Measurements from ENCODE around the gene TBXA2R. TPM values are rescaled to one million over a fixed set of nuclear protein-coding genes. Genes with fewer than 3 reads are reported as not detected.

TBXA2R gene
- total RNA-seq, 1 donor from 2014 or later = 2.4 TPM

- DNase-seq = no peak
Measured at GRCh38 chr19:3619631-3620012, 12.9 kb upstream of the TBXA2R start.

DNA sequence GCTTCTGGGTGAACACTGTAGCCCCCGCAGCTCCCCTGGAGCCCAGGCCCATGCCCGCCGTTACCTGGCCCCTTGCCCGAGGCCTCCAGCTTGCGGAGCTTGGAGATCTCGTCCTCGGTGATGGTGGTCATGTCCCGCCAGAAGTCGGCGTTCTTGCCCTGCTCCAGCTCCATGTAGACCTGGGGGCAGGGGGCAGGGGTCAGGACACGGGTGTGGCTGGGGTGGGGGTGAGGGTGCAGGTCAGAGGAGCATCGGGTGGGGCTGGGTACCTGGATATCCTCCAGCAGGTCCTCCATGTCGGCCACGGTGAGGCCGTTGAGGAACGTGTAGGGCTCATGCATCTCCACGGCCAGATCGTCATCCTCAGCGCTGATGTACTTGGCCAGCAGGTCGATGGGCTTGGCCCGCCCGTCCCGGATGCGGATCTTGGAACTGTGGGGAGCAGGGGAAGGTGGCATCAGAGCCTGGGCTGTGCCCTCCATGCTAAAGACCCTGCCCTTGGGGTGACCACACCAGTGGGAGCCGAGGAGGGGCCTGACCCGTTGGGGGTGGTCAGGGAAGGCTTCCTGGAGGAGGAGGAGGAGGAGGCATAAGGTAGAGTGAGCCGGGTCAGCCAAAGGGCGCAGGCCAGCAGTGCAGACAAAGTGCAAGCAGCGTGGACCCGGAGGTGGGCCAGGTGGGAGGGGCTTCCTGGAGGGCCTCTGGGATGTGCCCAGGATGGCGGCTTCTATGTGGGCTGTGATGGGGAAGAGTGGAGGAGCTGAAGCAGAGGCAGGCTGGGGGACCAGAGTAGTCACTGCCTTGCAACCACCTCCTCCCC is 12.3 kb upstream of the TBXA2R start:
- DNase-seq = no peak

DNA sequence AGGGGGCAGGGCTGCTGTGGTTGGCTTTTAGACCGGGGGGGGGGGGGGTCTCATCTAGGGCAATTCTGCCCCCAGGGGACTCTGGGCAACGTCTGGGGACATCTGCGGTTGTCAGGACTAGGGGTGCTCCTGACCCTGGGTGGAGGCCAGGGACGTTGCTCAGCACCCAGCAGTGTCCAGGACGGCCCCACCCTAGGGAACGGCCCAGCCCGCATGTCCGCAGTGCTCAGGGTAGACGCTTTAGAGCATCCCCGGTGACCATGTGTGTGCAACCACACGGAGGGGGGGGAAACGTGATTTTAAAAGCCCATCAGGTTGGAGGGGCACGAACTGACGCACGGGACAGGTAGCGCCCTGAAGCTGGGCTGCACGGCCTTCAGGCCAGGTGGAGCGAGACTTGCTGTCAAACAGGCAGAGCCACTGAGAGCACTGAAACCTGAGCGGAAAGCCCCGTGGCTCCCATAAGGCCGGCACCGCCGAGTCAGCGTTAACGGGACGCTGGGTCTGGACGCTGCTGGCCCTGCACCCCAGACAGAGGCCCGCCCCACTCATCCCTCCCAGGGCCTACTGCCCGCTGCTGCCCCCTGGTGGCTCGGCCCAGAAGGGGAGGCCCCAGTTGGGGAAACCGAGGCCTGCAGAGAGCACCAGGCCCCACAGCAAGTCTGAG is 11.6 kb upstream of the TBXA2R start:
- DNase-seq = peak; percentile 53

DNA sequence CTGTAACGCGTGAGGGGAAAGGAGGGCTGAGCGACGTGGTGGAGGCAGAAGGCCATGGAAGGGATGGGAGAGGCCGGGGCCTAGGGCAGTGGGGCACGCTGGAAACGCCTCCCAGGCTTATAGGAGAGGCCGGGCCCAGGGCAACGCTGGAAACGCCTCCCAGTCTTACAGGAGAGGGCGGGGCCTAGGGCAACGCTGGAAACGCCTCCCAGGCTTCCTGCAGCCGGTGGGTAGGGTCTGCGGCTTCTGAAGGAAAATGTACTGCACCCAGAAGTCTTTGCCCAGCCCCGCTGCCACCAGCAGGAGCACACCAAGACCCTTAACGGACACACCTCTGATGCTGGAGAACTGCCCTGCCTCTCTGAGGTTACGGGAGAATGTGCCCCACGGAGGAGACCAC is 10.8 kb upstream of the TBXA2R start:
- no peak for DNase-seq

- DNase-seq = no peak
Measured at GRCh38 chr19:3615524-3616135, 9.0 kb upstream of the TBXA2R start.

GRCh38 chr19:3614858-3615505 is 8.3 kb upstream of the TBXA2R start:
- DNase-seq = no peak

DNA sequence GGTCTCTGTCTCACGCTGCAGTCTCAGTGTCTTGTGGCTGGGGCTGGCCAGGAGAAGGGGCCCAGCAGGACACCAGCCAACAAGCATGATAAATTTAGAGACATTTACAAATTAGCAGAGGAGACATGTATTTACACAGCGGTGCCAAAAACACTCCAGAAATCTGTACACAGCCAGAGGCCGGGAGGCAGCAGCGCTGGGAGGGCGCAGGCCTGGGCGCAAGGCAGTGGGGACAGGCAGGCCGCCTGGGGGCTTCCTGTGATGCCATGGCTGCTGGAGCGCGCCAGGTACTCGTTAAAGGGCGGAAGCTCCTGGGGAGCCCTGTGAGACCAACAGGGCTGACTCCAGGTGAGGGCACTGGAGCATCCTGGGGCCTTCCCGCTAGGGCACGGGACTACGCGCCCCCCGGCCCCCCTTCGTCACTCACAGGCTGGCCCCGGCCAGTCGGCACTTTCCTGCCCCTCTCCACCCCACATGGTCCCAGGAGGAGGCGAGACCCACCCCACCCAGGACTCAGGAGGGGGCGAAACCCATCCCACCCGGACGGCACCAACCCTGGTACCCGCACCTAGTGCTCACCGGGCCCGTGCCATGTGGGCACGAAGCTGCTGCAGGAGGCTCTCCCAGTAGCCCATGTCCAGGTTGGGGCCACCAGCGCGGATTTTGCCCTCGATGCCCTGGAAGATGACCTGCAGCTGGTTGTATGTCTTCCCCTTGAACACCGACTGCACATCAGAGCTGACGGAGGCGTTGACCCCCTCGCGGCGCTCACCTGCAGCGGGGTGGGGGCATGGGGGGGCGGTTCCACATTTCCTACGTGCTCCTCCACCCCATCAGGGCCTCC is 7.4 kb upstream of the TBXA2R start:
- peak; percentile 7 for DNase-seq

- DNase-seq = no peak
Measured at GRCh38 chr19:3612901-3613741, 6.4 kb upstream of the TBXA2R start.

- no peak for DNase-seq
Measured at GRCh38 chr19:3612330-3612729, 5.7 kb upstream of the TBXA2R start.

GRCh38 chr19:3611841-3612240 is 5.2 kb upstream of the TBXA2R start:
- DNase-seq = no peak

- DNase-seq = no peak
Measured at GRCh38 chr19:3610745-3611717, 4.4 kb upstream of the TBXA2R start.

DNA sequence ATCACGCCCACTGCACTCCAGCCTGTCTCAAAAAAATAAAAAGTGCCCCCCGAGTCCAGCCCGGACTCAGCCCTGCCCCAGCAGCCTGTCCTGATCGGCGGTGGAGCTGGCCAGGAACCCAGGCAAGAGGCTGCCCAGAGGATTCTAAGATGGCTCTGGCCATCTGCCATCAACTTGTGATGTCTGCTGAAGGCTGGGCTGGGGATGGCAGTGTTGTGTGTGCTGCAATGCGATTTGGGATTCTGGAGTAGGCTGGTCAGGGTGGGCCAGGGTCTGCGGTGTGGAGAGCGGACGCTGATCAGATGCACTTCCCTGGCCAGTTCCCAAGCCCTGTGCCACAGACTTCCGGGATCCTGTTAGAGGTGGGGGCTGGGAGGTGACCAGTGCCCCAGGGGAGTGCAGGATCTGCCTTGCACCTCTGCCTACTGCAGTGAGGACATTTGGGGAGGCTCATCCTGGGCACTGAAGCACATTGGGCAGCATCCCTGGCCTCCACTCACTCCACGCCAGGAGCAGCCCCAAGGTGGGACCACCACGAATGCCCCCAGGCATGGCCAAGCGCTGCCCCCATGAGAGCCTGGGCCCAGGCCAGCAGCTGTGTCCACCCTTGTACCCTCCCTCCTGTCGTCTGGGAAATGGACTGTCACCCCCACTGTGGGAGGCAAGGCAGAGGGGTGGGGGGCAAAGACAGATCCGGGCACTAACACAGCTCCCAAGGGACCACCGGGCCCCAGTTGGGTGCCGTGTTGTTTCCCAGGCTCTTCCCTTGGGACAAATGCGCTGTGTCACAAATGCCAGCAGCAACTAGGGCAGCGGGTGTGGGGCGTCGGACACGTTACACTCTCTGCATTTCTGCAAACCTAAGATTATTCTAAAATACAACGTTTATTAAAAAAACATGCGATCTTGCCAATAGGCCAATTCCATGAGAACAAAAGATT is 3.4 kb upstream of the TBXA2R start:
- no peak for DNase-seq

DNA sequence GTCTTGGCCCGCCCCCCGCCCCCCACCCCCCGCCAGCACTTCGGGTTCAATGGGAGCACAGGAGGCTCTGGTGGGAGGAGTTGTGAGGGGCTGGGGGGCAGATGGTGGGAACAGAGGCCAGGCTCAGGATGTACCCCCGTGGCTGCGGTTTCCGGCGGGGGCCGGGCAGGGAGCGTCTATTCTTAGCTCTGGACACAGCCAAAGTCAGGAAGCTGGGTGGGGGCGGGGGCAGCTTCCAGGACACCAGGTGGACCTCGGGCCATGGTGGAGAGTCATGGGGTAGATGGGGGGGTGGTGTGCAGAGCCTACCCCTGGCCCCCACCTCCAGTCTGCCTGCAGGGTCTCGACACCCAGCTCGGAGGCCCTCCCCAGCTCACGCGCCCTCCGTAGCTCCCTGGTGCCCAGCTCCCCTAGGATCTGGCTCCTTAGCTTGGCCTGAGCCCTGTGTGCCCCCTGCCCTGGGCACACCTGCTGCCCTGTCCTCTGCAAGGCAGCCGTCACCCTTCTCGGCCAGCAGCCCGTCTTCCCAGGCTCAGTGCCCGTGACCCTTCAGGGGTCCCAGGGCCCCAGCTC is 2.2 kb upstream of the TBXA2R start:
- peak; percentile 12 for DNase-seq

DNA sequence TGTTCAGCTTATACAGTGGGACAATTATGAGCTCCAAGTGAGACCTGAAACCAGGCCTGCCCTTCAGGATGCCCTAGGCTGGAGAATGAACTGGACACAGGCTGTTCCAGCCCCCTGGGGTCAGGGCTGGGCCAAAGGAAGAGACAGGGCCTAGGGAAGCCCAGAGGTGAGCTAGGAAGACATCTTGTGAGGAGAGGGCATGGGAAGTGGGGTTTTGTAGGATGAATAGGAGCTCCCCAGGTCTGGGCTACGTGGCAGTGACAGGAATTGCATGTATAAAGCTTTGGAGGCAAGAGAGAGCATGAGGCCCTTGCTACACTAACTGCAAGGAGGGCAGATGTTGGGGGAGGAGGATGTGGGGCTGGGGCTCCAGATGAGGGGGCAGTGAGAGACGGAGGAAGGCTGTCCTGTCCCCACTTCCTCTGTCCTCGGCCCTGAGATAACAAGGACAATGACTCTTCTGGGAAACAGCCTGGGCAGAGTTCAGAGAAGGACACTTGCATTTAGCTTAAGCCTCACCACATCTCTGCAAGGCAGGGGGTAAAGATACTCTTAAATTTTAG is 1.5 kb upstream of the TBXA2R start:
- no peak for DNase-seq

- peak; percentile 14 for DNase-seq
Measured at GRCh38 chr19:3607303-3608078, 816 bp upstream of the TBXA2R start.

- no peak for DNase-seq
Measured at GRCh38 chr19:3606174-3606689, 443 bp downstream of the TBXA2R start.

DNA sequence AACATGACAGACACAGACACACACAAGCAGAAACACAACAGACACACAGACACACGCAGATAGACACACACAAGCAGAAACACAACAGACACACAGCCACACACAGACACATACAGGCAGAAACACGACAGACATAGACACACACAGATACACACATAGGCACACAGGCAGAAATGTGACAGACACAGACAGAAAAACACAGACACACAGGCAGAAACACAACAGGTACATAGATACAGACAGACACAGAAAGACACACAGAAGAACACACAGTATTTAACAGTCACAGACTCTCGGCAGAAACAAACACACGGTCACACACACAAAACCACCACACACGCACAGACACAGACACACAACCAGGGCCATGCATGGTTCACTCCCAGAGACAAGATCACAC is 905 bp downstream of the TBXA2R start:
- DNase-seq = no peak

Measured in tongue (tissue), 2 donors.